Islet precursor cell (in vitro differentiated cells): Measurements from ENCODE around the gene EXOC6.
"Not testable (repeated sequence)": the region's sequence is repeated elsewhere in the genome, so short reads cannot be mapped to it uniquely, and the experiment has no call there.

Source experiments
- DNase-seq: peaks from one replicate; pipeline ENCODE4 v3.0.0-alpha.2; 2018

EXOC6 gene

GRCh38 chr10:93083743-93084539 lies 235.6 kb downstream of the EXOC6 start:
- DNase-seq: no peak

GRCh38 chr10:93085272-93085859 lies 237.0 kb downstream of the EXOC6 start:
- no peak for DNase-seq

GRCh38 chr10:93086289-93086688 lies 238.0 kb downstream of the EXOC6 start:
- DNase-seq: no peak

- no peak for DNase-seq
These were observed 239.5 kb downstream of the EXOC6 start for GRCh38 chr10:93087846-93088245.

GRCh38 chr10:93088466-93088865 lies 240.1 kb downstream of the EXOC6 start:
- DNase-seq: no peak

GRCh38 chr10:93090619-93091018 lies 242.3 kb downstream of the EXOC6 start:
- no peak for DNase-seq

GRCh38 chr10:93091960-93092359 lies 243.6 kb downstream of the EXOC6 start:
- no peak for DNase-seq

GRCh38 chr10:93095225-93095624 lies 246.9 kb downstream of the EXOC6 start:
- DNase-seq: no peak

- DNase-seq: no peak
These were observed 248.6 kb downstream of the EXOC6 start for GRCh38 chr10:93096901-93097300.

GRCh38 chr10:93097386-93097785 lies 249.1 kb downstream of the EXOC6 start:
- DNase-seq: no peak

- no peak for DNase-seq
These were observed 250.5 kb downstream of the EXOC6 start for GRCh38 chr10:93098816-93099215.

GRCh38 chr10:93099670-93100069 lies 251.3 kb downstream of the EXOC6 start:
- no peak for DNase-seq

GRCh38 chr10:93101148-93101547 lies 252.8 kb downstream of the EXOC6 start:
- DNase-seq: not testable (repeated sequence)

- no peak for DNase-seq
These were observed 255.6 kb downstream of the EXOC6 start for GRCh38 chr10:93103953-93104352.

- DNase-seq: no peak
These were observed 258.3 kb downstream of the EXOC6 start for GRCh38 chr10:93106631-93107072.
